ENCODE data around the gene LRRC59. TPM values are rescaled to one million over a fixed set of nuclear protein-coding genes. Genes with fewer than 3 reads are reported as not detected.

LRRC59 gene
- total RNA-seq, 2 donors from 2014 or later = 87.9 to 98.2 TPM

- H3K27me3 Mint-ChIP-seq (ENCODE audit: insufficient read depth) = no peaks in the 10 kb centered on the region
- no peaks in the 10 kb centered on the region for H3K9me3 ChIP-seq (ENCODE audit: control insufficient read depth, low read length)
- H3K4me3 Mint-ChIP-seq = no peak overlapping the region
- no peak for TF ChIP-seq CTCF (conservative IDR thresholded peaks at IDR 0.05)
- no peak for DNase-seq
- H3K9me3 Mint-ChIP-seq = no peaks in the 10 kb centered on the region
- H3K4me1 Mint-ChIP-seq = peaks cover 2% of the 10 kb centered on the region
- 96 to 97% methylated on average over 4 to 5 of the region's 5 CpGs for WGBS, 2 experiments (ENCODE audit: insufficient coverage in 1 of 2, insufficient read length in 1 of 2)
- H3K27me3 ChIP-seq (ENCODE audit: control insufficient read depth, insufficient read depth, low read length, poor library complexity, severe bottlenecking) = no peaks in the 10 kb centered on the region
- no peak overlapping the region for H3K9ac ChIP-seq (ENCODE audit: extremely low read depth, low read length, poor library complexity, severe bottlenecking)
- H3K4me1 ChIP-seq (ENCODE audit: control insufficient read depth, insufficient read depth, low read length) = no peaks in the 10 kb centered on the region
- peaks cover 55% of the 10 kb centered on the region for H3K36me3 ChIP-seq (ENCODE audit: control insufficient read depth, insufficient read depth, low read length)
- no peak overlapping the region for H3K27ac Mint-ChIP-seq
- H3K36me3 Mint-ChIP-seq (ENCODE audit: low read depth) = peaks cover 51% of the 10 kb centered on the region
- no peak overlapping the region for H3K27ac ChIP-seq (ENCODE audit: low read depth, low read length)
- no peak overlapping the region for H3K4me3 ChIP-seq (ENCODE audit: low read length)
Observed at GRCh38 chr17:50370052-50370451, 27.3 kb downstream of the LRRC59 start.

GRCh38 chr17:50367401-50367800 lies 29.9 kb downstream of the LRRC59 start:
- Histone ChIP-seq H3K36me3 (ENCODE audit: control insufficient read depth, insufficient read depth, low read length) (peaks cover 55% of the 10 kb centered on the region), H3K4me1 (ENCODE audit: control insufficient read depth, insufficient read depth, low read length) (peaks cover 16% of the 10 kb centered on the region), H3K27ac (ENCODE audit: low read depth, low read length) (no peak overlapping the region), H3K9me3 (ENCODE audit: control insufficient read depth, low read length) (no peaks in the 10 kb centered on the region), H3K27me3 (ENCODE audit: control insufficient read depth, insufficient read depth, low read length, poor library complexity, severe bottlenecking) (no peaks in the 10 kb centered on the region), H3K9ac (ENCODE audit: extremely low read depth, low read length, poor library complexity, severe bottlenecking) (no peak overlapping the region), H3K4me3 (ENCODE audit: low read length) (no peak overlapping the region)
- TF ChIP-seq CTCF (conservative IDR thresholded peaks at IDR 0.05) = no peak
- peaks cover 16% of the 10 kb centered on the region for H3K4me1 Mint-ChIP-seq
- H3K4me3 Mint-ChIP-seq = no peak overlapping the region
- H3K27me3 Mint-ChIP-seq (ENCODE audit: insufficient read depth) = no peaks in the 10 kb centered on the region
- H3K27ac Mint-ChIP-seq = no peak overlapping the region
- no peaks in the 10 kb centered on the region for H3K9me3 Mint-ChIP-seq
- peaks cover 51% of the 10 kb centered on the region for H3K36me3 Mint-ChIP-seq (ENCODE audit: low read depth)
- no peak for DNase-seq
- WGBS, 2 experiments (ENCODE audit: insufficient coverage in 1 of 2, insufficient read length in 1 of 2) = 86 to 88% methylated on average over 1 of the region's 1 CpG

- no peak overlapping the region for H3K4me3 Mint-ChIP-seq
- 95 to 96% methylated on average over 11 to 14 of the region's 14 CpGs for WGBS, 2 experiments (ENCODE audit: insufficient coverage in 1 of 2, insufficient read length in 1 of 2)
- H3K27me3 Mint-ChIP-seq (ENCODE audit: insufficient read depth) = no peaks in the 10 kb centered on the region
- H3K36me3 Mint-ChIP-seq (ENCODE audit: low read depth) = peaks cover 42% of the 10 kb centered on the region
- Histone ChIP-seq H3K27ac (ENCODE audit: low read depth, low read length) (no peak overlapping the region), H3K4me3 (ENCODE audit: low read length) (no peak overlapping the region), H3K4me1 (ENCODE audit: control insufficient read depth, insufficient read depth, low read length) (peaks cover 16% of the 10 kb centered on the region), H3K9me3 (ENCODE audit: control insufficient read depth, low read length) (no peaks in the 10 kb centered on the region), H3K27me3 (ENCODE audit: control insufficient read depth, insufficient read depth, low read length, poor library complexity, severe bottlenecking) (no peaks in the 10 kb centered on the region), H3K36me3 (ENCODE audit: control insufficient read depth, insufficient read depth, low read length) (peaks cover 53% of the 10 kb centered on the region), H3K9ac (ENCODE audit: extremely low read depth, low read length, poor library complexity, severe bottlenecking) (no peak overlapping the region)
- H3K9me3 Mint-ChIP-seq = no peaks in the 10 kb centered on the region
- TF ChIP-seq CTCF (conservative IDR thresholded peaks at IDR 0.05) = no peak
- H3K4me1 Mint-ChIP-seq = peaks cover 23% of the 10 kb centered on the region
- H3K27ac Mint-ChIP-seq = no peak overlapping the region
- DNase-seq = no peak
Observed at GRCh38 chr17:50365649-50366393, 31.5 kb downstream of the LRRC59 start.
